ENCODE data around the gene ALG8.
"Not testable (repeated sequence)": the region's sequence is repeated elsewhere in the genome, so short reads cannot be mapped to it uniquely, and the experiment has no call there.

The ALG8 gene

GRCh38 chr11:78099666-78100065, 39.8 kb downstream of the ALG8 start:
- DNase-seq, result no peak

GRCh38 chr11:78097666-78098385, 41.6 kb downstream of the ALG8 start:
- DNase-seq, result peak in 1 of 3 experiments; percentile 55

- DNase-seq, result no peak
Observed at GRCh38 chr11:78094250-78094649, 45.2 kb downstream of the ALG8 start.

DNA sequence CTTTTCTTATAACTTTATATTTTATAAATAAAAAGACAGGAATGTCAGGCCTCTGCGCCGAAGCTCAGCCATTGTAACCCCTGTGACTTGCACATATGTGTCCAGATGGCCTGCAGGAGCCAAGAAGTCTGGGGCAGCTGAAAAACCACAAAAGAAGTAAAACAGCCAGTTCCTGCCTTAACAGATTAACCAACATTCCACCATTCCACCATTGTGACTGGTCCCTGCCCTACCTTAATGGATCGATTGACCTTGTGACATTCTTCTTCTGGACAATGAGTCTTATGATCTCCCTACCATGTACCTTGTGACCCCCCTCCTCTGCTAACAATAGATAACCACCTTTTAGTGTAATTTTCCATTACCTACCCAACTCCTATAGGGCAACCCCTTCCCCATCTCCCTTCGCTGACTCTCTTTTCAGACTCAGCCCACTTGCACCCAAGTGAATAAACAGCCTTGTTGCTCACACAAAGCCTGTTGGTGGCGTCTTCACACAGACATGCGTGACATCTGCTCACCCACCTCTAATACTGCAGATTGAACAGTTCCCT, 52.8 kb downstream of the ALG8 start:
- not testable (repeated sequence) for DNase-seq

- peak in 2 of 3 experiments; percentile 2 to 32 for DNase-seq
Observed at GRCh38 chr11:78085972-78086371, 53.5 kb downstream of the ALG8 start.

- DNase-seq, result not testable (repeated sequence)
Observed at GRCh38 chr11:78084506-78084905, 54.9 kb downstream of the ALG8 start.

- no peak for DNase-seq
Observed at GRCh38 chr11:78083021-78083420, 56.4 kb downstream of the ALG8 start.

DNA sequence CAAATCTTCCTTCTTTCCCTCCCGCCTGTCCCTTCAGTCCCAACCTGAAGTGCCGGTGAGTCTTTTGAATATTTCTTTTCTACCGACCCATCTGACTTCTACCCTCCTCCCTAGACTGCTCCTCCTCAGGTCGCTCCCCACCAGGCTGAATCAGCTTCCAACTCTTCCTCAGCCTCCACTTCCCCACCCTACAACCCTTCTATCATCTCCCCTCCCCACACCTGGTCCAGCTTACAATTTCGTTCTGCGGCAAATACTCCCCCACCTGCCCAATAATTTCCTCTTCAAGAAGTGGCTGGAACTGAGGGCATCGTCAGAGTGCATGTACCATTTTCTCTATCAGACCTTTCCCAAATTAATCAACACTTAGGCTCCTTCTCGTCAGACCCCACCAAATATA, 57.3 kb downstream of the ALG8 start:
- no peak for DNase-seq

- DNase-seq, result no peak
Observed at GRCh38 chr11:78081583-78081982, 57.8 kb downstream of the ALG8 start.

DNA sequence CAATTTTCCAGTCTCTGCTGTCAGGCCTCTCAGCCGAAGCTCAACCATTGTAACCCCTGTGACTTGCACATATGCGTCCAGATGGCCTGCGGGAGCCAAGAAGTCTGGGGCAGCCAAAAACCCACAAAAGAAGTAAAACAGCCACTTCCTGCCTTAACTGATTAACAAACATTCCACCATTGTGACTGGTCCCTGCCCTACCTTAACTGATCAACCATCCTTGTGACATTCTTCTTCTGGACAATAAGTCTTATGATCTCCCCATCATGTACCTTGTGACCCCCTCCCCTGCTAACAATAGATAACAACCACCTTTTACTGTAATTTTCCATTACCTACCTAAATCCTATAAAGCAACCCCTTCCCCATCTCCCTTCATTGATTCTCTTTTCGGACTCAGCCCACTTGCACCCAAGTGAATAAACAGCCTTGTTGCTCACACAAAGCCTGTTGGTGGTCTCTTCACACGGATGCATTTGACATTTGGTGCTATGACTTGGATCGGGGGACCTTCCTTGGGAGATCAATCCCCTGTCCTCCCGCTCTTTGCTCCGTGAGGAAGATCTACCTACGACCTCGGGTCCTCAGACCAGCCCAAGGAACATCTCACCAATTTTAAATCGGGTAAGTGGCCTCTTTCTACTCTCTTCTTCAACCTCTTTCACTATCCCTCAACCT, 58.5 kb downstream of the ALG8 start:
- no peak for DNase-seq

DNA sequence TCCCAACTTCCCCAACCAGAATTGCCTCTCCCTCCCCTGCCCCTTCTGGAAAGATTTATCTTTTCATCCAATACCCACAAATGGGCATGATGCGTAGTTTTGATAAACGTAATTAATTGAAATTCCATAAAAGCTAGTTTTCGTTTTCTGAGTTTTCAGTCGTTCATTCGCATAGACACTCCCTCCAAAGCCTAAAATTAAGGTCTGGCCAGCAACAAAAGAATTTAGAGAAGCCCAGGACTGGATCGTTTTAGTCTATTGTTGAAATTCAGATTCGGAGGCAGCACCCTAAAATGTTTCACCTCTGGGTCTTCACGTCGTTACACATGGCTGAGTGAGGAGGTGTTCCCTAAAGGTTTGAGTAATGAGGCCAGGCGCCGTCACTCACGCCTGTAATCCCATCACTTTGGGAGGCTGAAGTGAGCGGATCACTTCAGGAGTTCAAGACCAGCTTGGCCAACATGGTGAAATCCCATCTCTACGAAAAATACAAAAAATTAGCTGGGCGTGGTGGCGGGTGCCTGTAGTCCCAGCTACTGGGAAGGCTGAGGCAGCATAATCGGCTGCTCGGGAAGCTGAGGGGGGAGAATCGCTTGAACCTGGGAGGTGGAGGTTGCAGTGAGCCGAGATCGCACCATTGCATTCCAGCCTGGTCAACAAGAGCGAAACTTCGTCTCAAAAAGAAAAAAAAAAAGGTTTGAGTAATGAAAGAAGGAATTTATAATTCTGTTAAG, 59.2 kb downstream of the ALG8 start:
- DNase-seq, result no peak

GRCh38 chr11:78079232-78080083, 60.0 kb downstream of the ALG8 start, which contains the start of gene NDUFC2:
Gene NDUFC2 (minus strand): TSS chr11:78079862. CDS start chr11:78079744, 118 bp downstream.
- DNase-seq, result peak; percentile 77 to 92 (median 88)

- DNase-seq, result no peak
Observed at GRCh38 chr11:78078218-78079167, 60.9 kb downstream of the ALG8 start.

DNA sequence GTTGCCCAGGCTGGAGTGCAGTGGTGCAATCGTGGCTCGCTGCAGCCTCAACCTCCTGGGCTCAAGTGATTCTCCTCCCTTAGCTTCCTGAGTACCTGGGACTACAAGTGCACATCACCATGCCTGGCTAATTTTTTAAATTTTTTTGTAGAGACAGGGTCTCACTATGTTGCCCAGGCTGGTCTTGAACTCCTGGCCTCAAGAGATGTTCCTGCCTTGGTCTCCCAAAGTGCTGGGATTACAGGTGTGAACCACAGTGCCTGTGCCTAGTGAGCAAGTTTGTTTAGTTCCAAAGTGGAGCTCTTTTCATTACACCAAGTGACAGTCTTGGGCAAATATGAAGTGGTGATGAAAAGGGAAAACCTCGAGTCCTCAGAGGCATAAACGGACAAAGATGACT, 61.8 kb downstream of the ALG8 start:
- not testable (repeated sequence) for DNase-seq

DNA sequence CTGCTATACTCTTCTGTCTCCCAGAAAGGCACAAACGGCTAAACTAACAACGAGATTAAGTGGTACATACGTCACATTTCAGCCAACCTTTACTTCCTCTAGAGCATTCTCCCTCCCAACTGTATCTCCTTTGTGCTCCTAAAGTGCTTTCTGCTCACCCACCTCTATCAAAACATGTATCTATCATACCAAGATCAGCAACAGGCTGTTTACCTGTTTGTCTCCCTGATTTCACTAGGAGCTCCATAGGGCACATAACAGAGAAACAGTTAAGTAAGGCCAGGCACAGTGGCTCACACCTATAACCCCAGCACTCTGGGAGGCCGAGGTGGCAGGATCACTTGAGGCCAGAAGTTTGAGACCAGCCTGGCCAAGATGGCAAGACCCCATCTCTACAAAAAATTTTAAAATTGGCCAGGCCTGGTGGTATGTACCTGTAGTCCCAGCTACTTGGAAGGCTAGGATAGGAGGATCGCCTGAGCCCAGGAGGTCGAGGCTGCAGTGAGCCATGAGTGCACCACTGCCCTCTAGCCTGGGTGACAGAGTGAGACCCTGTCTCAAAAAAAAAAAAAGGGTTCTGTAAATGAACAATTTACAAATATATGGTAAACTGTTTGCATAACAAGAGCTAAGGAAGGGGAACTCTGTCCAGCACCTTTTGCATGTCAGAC, 62.6 kb downstream of the ALG8 start:
- DNase-seq, result no peak

DNA sequence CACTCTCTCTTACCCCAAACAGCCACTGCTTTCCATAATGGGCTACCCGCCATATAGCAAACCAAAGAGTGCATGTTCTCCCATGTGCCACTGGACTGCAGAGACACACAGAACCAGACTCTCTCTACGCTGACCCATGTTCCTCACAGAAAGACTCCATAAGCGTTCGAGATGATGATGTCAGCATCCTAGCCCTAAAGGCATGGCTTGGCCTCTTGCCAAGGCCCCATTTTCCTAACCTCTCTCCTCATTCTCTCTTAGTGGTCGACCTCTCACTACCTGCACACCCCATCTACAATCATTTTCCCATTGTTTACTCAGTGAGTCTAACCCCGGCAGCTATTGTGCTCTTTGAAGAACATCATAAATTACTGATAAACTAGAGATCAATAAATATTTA, 64.7 kb downstream of the ALG8 start:
- DNase-seq, result peak in 2 of 3 experiments; percentile 56 to 84

GRCh38 chr11:78072455-78072854, 67.0 kb downstream of the ALG8 start:
- no peak for DNase-seq

- no peak for DNase-seq
Observed at GRCh38 chr11:78071717-78072116, 67.7 kb downstream of the ALG8 start.

DNA sequence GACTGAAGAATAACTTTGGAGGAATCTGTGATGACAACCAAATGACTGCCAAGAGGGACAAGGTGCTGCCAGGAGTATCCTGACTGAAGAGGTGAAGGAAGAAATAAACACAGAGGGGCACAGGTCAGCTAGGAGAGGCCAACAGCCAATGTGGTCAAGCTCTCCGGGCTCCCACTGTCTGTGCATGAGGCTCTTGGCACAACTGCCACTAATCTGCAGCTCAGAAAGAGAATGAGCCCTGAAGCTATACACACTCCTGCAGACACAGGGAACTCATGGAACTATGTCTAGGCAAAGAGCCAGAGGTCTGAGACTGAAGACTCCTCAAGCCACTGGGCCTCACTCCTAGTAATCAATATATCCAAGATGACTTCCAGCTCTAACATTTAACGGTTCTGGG, 68.8 kb downstream of the ALG8 start:
- DNase-seq, result no peak

DNA sequence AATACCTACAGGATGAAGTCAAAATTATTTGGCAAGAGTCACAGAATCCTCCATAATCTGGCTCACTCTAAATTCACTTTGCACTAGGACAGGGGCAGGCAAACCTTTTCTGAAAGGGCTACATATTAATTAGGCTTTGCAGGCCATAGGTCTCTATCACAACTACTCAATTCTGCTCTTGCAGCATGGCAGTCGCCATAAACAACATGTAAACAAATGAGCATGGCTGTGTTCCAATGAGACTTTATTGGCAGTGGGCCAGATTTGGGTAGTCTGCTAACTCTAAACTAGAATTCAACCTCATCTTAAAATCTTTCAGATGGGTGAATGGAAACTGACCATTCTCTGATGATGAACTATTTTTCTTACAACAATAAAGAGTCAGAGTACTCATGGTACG, 70.0 kb downstream of the ALG8 start:
- DNase-seq, result peak in 1 of 3 experiments; percentile 62

GRCh38 chr11:78067704-78068103, 71.7 kb downstream of the ALG8 start:
- no peak for DNase-seq

Data from NCI-H1417 (cell line).